ENCODE results near the gene PRR33.
A peak's percentile ranks its signal among the peaks of the same experiment; 100 is the strongest.
"Not testable (repeated sequence)": the region's sequence is repeated elsewhere in the genome, so short reads cannot be mapped to it uniquely, and the experiment has no call there.

Gene PRR33

GRCh38 chr11:1891831-1892115, at the start of gene PRR33:
Gene PRR33, minus strand, starts transcription at chr11:1891895. Its CDS starts 1,311 bp downstream, at chr11:1890584.
- no peak for DNase-seq

- DNase-seq, result not testable (repeated sequence)
Observed at GRCh38 chr11:1939788-1940187, 48.1 kb upstream of the PRR33 start.

GRCh38 chr11:1939006-1939625, 47.4 kb upstream of the PRR33 start:
- DNase-seq, result no peak

GRCh38 chr11:1938343-1939005, 46.8 kb upstream of the PRR33 start:
- peak; percentile 11 for DNase-seq

- DNase-seq, result no peak
Observed at GRCh38 chr11:1937616-1938342, 46.1 kb upstream of the PRR33 start.

- DNase-seq, result peak; percentile 8
Observed at GRCh38 chr11:1936781-1937615, 45.3 kb upstream of the PRR33 start.

GRCh38 chr11:1936072-1936780, 44.5 kb upstream of the PRR33 start:
- no peak for DNase-seq

GRCh38 chr11:1935156-1936071, 43.7 kb upstream of the PRR33 start:
- no peak for DNase-seq

- DNase-seq, result no peak
Observed at GRCh38 chr11:1934335-1935155, 42.9 kb upstream of the PRR33 start.

- no peak for DNase-seq
Observed at GRCh38 chr11:1933416-1934334, 42.0 kb upstream of the PRR33 start.

- DNase-seq, result no peak
Observed at GRCh38 chr11:1932681-1933080, 41.0 kb upstream of the PRR33 start.

- DNase-seq, result no peak
Observed at GRCh38 chr11:1932105-1932480, 40.4 kb upstream of the PRR33 start.

GRCh38 chr11:1931341-1932104, 39.8 kb upstream of the PRR33 start:
- no peak for DNase-seq

GRCh38 chr11:1930462-1930830, 38.8 kb upstream of the PRR33 start:
- no peak for DNase-seq

GRCh38 chr11:1929621-1930461, 38.1 kb upstream of the PRR33 start:
- DNase-seq, result peak; percentile 7

- DNase-seq, result peak; percentile 7
Observed at GRCh38 chr11:1928891-1929541, 37.3 kb upstream of the PRR33 start.

- no peak for DNase-seq
Observed at GRCh38 chr11:1928470-1928890, 36.8 kb upstream of the PRR33 start.

All from activated naive CD4-positive, alpha-beta T cell treated with anti-CD3 and anti-CD28 coated beads, Interleukin-2, amount 50 U/mL, for 16 hours (primary cell).